ENCODE results near the gene LCK. TPM values are rescaled to one million over a fixed set of nuclear protein-coding genes. Genes with fewer than 3 reads are reported as not detected.
A peak's percentile ranks its signal among the peaks of the same experiment; 100 is the strongest.

The LCK gene
- 0.96 TPM for total RNA-seq (ENCODE audit: insufficient read depth, low replicate concordance)

DNA sequence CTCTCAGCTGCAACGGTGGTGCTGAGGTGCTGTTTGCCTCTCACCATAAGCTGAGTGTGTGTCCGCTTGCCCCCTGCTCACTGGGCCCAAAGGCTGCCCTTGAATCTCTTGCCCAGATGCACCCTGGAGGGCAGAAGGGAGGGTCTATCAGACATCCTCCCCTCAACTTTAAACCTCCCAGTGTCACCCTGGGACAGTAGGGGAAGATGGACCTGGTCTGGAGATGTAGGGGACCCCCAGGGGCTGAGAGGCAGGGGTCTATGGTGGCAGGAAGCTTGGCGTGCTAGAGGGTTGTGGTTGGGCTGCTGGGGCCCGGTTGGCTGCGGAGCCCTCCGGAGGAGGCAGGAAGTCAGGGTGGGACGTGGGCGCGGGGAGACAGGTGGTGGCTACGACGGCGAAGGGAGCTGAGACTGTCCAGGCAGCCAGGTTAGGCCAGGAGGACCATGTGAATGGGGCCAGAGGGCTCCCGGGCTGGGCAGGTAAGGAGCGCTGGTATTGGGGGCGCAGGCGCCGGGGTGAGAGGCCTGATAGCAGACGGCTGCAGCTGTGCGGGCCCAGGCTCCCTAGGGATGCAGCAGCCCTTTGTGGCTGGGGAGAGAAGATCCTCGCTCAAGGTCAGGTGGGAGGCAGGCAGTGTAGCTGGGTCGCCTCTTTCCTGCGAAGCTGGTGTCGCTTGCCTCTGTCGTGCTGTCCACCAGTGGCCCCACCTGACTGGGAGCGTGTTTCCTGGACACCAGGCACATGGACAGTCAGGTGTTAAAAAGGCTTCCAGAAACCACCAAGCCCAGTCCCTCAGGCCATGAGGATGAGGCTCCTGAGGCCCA is at the start of gene LCK:
LCK (plus strand) TSS at position 373 of the 824 bp plus-strand sequence. CDS start 23,065 bp downstream, outside the sequence.
- DNase-seq (ENCODE audit: low spot score): no peak

DNA sequence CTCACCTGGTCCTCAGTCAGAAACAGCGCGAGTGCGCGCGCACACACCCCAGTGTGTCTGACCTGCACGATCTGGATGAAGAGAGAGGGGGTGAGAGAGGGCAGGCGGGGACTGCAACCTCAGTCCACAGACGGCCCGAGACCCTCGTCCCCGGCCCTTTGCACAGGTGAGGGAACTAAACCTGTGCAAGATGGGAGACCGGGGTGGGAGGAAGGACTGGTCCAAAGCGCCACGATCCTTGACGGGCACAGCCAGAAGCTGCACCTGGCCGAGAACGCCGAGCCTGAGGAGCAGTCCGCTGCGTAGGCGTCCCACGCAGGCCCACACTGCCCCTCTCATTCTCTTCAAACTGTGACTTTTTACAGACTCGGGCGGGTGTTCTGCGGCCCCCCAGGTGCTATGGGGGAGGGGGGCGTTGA is 46.1 kb upstream of the LCK start:
- DNase-seq (ENCODE audit: low spot score): no peak

DNA sequence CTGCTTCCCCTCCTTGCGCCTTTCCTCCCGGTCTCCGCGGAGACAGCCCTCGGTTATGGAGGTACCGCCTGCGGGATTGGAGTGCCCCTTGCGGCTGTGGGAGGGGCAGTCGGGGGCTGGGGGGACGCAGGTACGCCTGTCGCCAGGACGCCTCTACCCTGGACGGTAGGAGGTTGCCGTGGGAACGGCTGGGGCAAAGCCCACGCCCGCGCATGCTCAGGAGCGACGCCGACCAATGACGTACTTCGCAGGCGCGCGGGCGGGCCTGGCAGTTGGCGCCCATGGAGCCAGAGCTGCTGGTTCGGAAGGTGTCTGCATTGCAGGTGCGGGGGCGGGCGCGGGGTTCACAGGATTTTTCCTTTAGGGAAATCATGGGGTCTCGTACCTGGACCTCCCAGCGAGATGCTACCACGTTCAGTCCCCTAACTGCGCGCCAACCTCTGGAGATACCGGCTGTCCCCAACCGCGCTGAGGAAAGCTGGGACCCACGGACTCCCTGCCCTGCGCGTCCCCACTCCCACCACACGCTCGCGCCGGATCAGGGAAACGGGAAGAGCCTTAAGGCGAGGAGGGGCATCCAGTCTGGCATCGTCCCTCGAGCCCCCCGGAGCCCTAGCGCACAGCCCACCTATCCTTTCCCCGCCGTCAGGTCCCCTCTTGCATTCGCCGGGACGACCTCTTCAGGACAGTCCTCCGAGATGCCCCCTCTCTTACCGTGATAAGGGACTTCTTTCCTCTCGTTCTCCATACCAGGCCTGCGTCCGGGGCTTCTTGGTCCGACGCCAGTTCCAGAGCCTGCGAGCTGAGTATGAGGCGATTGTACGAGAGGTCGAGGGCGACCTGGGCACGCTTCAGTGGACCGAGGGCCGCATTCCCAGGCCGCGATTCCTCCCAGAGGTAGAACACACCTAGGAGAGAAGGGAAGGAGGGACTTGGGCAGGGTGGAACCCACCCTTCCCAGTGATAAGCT is 45.4 kb upstream of the LCK start, which contains the start of gene IQCC:
IQCC (plus strand) TSS at position 271 of the 970 bp plus-strand sequence; CDS start at position 282, 11 bp downstream.
- peak; percentile 89 for DNase-seq (ENCODE audit: low spot score)

DNA sequence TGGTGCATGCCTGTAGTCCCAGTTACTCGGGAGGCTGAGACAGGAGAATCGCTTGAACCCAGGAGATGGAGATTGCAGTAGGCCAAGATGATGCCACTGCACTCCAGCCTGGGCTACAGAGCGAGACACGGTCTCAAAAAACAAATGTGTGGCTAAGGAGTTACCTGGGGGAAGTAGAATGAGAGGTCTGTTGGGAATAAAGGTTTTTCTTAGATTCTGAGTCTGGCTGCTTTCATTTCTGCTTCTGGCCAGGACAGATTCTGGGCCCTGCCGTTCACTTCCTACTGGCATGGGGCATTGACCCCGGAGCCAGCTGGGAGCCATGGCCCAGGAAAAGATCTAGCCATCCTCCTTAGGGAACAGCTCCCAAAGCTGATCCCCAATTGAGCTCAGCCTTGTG is 42.6 kb upstream of the LCK start:
- no peak for DNase-seq (ENCODE audit: low spot score)

DNA sequence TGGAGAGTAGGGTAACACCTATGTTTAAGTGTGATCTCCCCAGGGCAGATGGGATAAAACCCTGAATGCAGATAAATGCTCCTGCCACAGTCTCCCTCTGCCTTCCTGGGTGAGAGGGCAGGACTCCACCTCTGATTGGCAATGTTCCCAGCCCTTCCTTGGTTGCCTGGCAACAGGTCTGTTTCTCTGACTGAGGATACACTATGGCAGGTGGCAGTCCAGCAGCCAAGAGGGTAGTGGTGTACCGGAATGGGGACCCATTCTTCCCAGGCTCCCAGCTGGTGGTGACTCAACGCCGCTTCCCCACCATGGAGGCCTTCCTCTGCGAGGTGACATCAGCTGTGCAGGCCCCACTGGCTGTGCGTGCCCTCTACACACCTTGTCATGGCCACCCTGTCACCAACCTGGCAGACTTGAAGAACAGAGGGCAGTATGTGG is 42.2 kb upstream of the LCK start, which contains the start of gene DCDC2B:
DCDC2B (plus strand) TSS at position 199 of the 438 bp plus-strand sequence; CDS start at position 204, 5 bp downstream.
- peak; percentile 28 for DNase-seq (ENCODE audit: low spot score)

- DNase-seq (ENCODE audit: low spot score): peak; percentile 69
Observed at GRCh38 chr1:32215629-32216480, 35.2 kb upstream of the LCK start.

DNA sequence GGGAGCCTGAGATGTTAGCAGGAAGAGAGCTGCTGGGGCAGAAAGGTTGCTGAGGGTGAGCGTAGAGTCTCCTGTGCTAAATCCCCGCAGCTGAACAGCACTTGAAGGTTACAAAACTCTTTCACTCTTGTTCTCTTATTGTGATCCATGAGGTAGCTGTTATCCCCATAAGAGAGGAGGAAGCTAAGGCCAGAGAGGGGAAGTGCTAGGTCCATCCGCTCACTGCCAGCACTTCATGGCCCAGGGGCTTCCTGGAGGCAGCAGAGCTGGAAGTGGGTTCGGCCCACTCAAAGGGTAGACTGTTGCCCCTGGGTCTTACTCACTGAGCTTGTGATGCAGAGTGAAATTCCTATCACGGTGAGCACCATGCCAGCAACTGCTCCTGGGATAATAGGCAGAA is 34.5 kb upstream of the LCK start:
- DNase-seq (ENCODE audit: low spot score): no peak

GRCh38 chr1:32219022-32219421 is 32.0 kb upstream of the LCK start:
- DNase-seq (ENCODE audit: low spot score): no peak

GRCh38 chr1:32220746-32221580 is 30.1 kb upstream of the LCK start:
- DNase-seq (ENCODE audit: low spot score): no peak

DNA sequence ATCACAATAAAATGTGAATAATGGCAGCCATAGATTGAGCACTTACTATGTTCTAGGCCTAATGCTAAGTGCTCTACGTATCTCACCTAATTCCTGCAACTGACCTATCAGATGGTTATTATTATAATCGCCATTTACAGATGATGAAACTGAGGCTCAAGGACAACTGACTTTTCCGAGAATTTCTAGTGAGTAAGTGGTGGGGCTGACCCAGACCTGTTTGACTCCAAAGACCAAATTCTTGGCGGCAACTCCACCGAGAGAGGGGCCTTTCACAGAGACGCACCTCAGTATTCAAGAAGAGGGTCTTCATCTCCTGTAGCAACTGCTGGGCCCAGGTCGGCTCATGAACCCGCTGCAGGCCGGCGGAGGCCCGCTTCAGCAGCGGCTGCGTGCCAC is 29.5 kb upstream of the LCK start:
- no peak for DNase-seq (ENCODE audit: low spot score)

- peak; percentile 97 for DNase-seq (ENCODE audit: low spot score)
Observed at GRCh38 chr1:32221980-32222755, 28.9 kb upstream of the LCK start, which contains the start of the genes EIF3I and TMEM234. Gene EIF3I, plus strand, starts transcription at chr1:32222407. Its CDS starts 35 bp downstream, at chr1:32222442. Gene TMEM234, minus strand, starts transcription at chr1:32222353. Its CDS starts 31 bp downstream, at chr1:32222322.

DNA sequence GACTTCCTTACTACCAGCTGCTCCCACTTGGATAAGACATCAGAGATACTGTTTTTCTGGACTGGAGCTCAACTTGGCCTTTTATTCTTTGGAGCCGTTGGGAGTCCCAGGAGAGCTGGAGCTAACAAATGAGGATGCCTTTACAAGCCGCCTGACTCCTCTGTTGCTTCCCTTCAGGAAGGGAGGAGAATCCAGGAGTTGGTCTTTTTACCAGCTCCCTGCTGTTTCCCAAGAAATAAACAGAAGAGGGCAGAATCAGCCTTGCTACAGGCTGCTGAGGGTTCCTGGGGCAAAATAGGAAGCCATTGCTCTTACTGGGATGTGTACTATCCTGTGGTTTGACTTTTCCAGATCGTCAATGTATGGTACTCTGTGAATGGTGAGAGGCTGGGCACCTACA is 27.4 kb upstream of the LCK start:
- DNase-seq (ENCODE audit: low spot score): no peak

DNA sequence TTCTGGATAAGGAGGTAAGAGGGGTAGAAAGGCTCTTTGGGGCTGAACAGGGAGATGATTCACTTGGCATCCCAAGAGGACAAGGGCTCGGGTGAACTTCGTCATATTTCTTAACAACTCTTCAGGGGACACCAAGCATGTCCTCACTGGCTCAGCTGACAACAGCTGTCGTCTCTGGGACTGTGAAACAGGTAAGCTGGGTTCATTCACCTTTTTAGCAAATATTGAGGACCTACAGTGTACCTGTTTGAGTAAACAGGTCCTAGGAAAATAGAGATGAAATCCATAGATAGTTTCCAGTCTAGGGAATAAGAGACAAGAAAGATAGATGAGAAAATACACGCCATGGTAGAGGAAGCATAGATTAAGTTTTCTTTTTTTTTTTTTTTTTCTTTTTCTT is 26.8 kb upstream of the LCK start:
- DNase-seq (ENCODE audit: low spot score): no peak

DNA sequence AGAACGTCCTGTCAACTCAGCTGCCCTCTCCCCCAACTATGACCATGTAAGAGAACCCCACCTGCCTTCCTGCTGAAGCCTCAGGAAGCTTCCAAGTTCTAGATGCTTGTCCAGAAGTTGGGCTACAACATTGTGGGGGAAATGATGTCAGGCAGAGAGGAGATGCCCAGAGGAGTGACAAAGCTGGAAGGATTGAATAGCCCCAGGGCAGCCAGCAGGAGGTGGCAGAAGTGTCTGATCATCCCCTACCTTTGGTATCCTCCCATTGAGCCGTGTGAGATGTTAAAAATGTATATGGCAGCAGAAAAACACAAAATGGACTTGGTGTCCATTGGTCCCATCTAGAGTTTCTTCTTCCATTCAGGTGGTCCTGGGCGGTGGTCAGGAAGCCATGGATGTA is 22.3 kb upstream of the LCK start:
- no peak for DNase-seq (ENCODE audit: low spot score)

DNA sequence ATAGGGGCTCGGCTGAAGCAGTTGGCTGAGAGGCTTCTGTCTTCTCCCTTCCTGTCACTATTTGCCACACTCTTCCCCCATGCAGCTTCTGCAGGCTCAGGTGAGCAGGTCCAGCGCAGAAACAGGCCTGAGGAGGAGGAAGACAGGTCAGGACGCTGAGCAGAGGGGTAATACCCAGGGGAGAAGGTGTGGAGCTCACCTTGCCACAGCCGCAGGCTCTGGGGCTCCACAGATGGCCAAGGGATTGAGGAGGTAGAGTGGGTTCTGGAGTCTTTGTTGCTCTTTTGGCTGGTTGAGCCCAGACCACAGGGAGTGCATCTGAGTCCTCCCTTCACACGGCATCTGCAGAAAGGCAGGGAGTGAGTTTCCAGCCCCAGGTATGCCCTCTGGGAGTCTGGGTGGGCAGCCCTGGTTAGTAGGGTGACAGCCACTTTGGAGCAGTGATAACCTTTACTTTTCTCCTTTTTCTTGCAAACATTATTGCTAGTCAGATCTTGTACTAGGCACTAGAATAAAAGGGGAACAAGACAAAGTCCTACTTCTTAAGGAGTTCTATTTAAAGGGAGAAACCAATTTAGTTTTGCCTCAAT is 19.1 kb upstream of the LCK start:
- DNase-seq (ENCODE audit: low spot score): no peak

- DNase-seq (ENCODE audit: low spot score): no peak
Observed at GRCh38 chr1:32232558-32233304, 18.3 kb upstream of the LCK start.

DNA sequence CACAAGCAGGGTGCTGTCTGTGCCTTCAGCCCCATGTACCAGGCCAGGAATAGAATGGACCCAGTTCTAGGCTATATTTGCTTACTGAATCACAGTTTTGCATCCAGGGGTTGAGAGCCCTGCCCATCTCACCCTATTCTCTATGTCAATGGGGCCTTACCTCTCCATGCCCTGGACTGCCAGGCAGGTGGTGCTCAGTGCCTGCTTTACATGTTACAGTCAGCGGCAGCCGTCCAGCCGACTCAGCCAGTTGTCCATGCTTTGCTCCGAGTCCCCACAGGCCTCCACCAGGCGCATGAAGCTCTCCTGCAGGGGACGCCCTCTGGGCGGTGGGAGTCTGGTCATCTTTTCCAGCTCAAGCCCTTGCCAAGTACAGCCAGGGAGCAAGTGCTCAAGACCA is 16.3 kb upstream of the LCK start:
- no peak for DNase-seq (ENCODE audit: low spot score)

GRCh38 chr1:32239337-32239736 is 11.7 kb upstream of the LCK start:
- no peak for DNase-seq (ENCODE audit: low spot score)

All from umbilical cord (tissue), 2 donors.